ENCODE data around the gene SLC47A1.

The SLC47A1 gene

GRCh38 chr17:19538095-19539039, 4.7 kb downstream of the SLC47A1 start:
- DNase-seq (ENCODE audit: low read depth) = no peak
- TF ChIP-seq CTCF (IDR thresholded peaks at IDR 0.05; ENCODE audit: control insufficient read depth, extremely low read depth, insufficient read depth) = no peak
- H3K4me3 ChIP-seq (ENCODE audit: low read depth, low read length) = no peak overlapping the region

GRCh38 chr17:19539040-19539399, 5.4 kb downstream of the SLC47A1 start:
- no peak for DNase-seq (ENCODE audit: low read depth)
- TF ChIP-seq CTCF (IDR thresholded peaks at IDR 0.05; ENCODE audit: control insufficient read depth, extremely low read depth, insufficient read depth) = no peak
- H3K4me3 ChIP-seq (ENCODE audit: low read depth, low read length) = no peak overlapping the region

- DNase-seq (ENCODE audit: low read depth) = no peak
- TF ChIP-seq CTCF (IDR thresholded peaks at IDR 0.05; ENCODE audit: control insufficient read depth, extremely low read depth, insufficient read depth) = no peak
- no peak overlapping the region for H3K4me3 ChIP-seq (ENCODE audit: low read depth, low read length)
Observed at GRCh38 chr17:19539841-19540311, 6.2 kb downstream of the SLC47A1 start.

GRCh38 chr17:19540706-19541370, 7.2 kb downstream of the SLC47A1 start:
- no peak overlapping the region for H3K4me3 ChIP-seq (ENCODE audit: low read depth, low read length)
- DNase-seq (ENCODE audit: low read depth) = no peak
- no peak for TF ChIP-seq CTCF (IDR thresholded peaks at IDR 0.05; ENCODE audit: control insufficient read depth, extremely low read depth, insufficient read depth)

GRCh38 chr17:19541445-19541844, 7.8 kb downstream of the SLC47A1 start:
- DNase-seq (ENCODE audit: low read depth) = no peak
- no peak for TF ChIP-seq CTCF (IDR thresholded peaks at IDR 0.05; ENCODE audit: control insufficient read depth, extremely low read depth, insufficient read depth)
- H3K4me3 ChIP-seq (ENCODE audit: low read depth, low read length) = no peak overlapping the region

GRCh38 chr17:19542247-19542646, 8.6 kb downstream of the SLC47A1 start:
- no peak overlapping the region for H3K4me3 ChIP-seq (ENCODE audit: low read depth, low read length)
- DNase-seq (ENCODE audit: low read depth) = no peak
- no peak for TF ChIP-seq CTCF (IDR thresholded peaks at IDR 0.05; ENCODE audit: control insufficient read depth, extremely low read depth, insufficient read depth)

All from LNCaP clone FGC (cell line).